ENCODE results near the gene USP44. TPM values are rescaled to one million over a fixed set of nuclear protein-coding genes. Genes with fewer than 3 reads are reported as not detected.

The USP44 gene
- 0.07 and 0.11 TPM in 2 replicates for total RNA-seq (2016; rRNA removed; fragmentation: Illumina TruSeq; extraction: Trizol)
- 0.35 TPM in 1 of 2 replicates, not detected in the other for total RNA-seq (2016; cell fraction: cytosol; rRNA removed; fragmentation: Illumina TruSeq; extraction: Trizol; ENCODE audit: low read depth)
- total RNA-seq (2016; cell fraction: insoluble cytoplasmic fraction; rRNA removed; fragmentation: Illumina TruSeq; extraction: Trizol): 0.11 and 0.12 TPM in 2 replicates
- total RNA-seq (2016; cell fraction: membrane; rRNA removed; fragmentation: Illumina TruSeq; extraction: Trizol): 0.22 TPM in 1 of 2 replicates, not detected in the other
- total RNA-seq (2016; cell fraction: nucleus; rRNA removed; fragmentation: Illumina TruSeq; extraction: Trizol): not detected in 2 replicates
- 0.04 and 0.05 TPM in 2 replicates for polyA plus RNA-seq (2011; rRNA removed)
- polyA plus RNA-seq (2011; cell fraction: cytosol; rRNA removed): 0.08 TPM in 1 of 2 replicates, not detected in the other
- 0.06 TPM in 1 of 2 replicates, not detected in the other for polyA plus RNA-seq (2011; cell fraction: nucleus; rRNA removed)
- polyA plus RNA-seq (2012): 0.11 and 0.12 TPM in 2 replicates
- polyA plus RNA-seq (2016; cell fraction: cytosol; fragmentation: Illumina TruSeq; extraction: Trizol; ENCODE audit: low read depth): not detected in 2 replicates
- polyA plus RNA-seq (2016; cell fraction: insoluble cytoplasmic fraction; fragmentation: Illumina TruSeq; extraction: Trizol; ENCODE audit: low read depth): 0.09 TPM in 1 of 2 replicates, not detected in the other
- polyA plus RNA-seq (2016; cell fraction: membrane; fragmentation: Illumina TruSeq; extraction: Trizol; ENCODE audit: low read depth): not detected in 2 replicates
- polyA plus RNA-seq (2016; cell fraction: nucleus; fragmentation: Illumina TruSeq; extraction: Trizol; ENCODE audit: insufficient read depth, low read depth): 0.79 TPM in 1 of 2 replicates, not detected in the other
- not detected in 2 replicates for polyA minus RNA-seq (2011; rRNA and poly(A)+ RNA removed; ENCODE audit: low replicate concordance)
- not detected in 2 replicates for polyA minus RNA-seq (2011; cell fraction: cytosol; rRNA and poly(A)+ RNA removed)
- not detected in 2 replicates for polyA minus RNA-seq (2011; cell fraction: nucleus; rRNA and poly(A)+ RNA removed)
- Bru-seq, nascent RNA: percentile 21 among the genes with signal in this experiment
- BruChase-seq, experiment 1, labeled RNA remaining after a 6-hour chase: percentile 13 among the genes with signal in this experiment
- BruChase-seq, experiment 2, labeled RNA remaining after a 2-hour chase: percentile 18 among the genes with signal in this experiment
- long read RNA-seq, experiment 1: 0 reads
- long read RNA-seq, experiment 2: 0 reads

DNA sequence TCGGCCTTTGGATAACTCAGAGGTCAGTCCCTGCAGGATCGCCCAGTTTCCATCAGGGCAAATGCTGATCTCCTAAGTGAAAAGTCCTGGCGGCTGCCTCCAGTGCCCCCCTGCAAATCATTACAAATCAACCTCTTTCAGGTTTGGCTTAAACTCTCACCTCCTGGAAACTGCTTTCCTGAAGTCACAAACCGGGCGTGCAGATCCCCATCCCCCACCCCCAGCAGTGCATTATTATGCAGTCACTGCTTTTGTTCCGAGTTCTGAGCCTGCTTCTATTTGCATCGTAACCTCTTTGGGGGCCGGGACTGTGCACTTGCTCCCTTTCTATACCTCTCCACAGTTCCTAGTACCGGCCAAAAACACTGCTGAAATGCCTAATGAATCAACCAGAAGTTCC lies at the start of gene USP44:
Gene USP44 (minus strand): TSS at position 172 of the 400 bp plus-strand sequence. CDS start 17,220 bp downstream, outside the sequence.
- Histone ChIP-seq H3K9ac (ENCODE audit: insufficient read depth, low read depth, low read length) (no peak within 1 kb of the TSS), H3K4me2 (ENCODE audit: low read depth, low read length) (no peak within 1 kb of the TSS), H2AFZ (ENCODE audit: low read length) (no peak within 1 kb of the TSS), H3K27me3 (ENCODE audit: control insufficient read depth in 1 of 2, insufficient read depth in 2 of 2, low read length in 2 of 2) (peaks cover 0 to 31% of the 10 kb centered on the region in 2 experiments; a peak in 2 of 5 replicates), H4K20me1 (ENCODE audit: insufficient read depth, low read length) (no peaks in the 10 kb centered on the region), H3K4me1 (ENCODE audit: insufficient read depth, low read length) (no peaks in the 10 kb centered on the region; the same call in 1 of the 2 replicates), H3K4me3 (replicated peaks in 1 of 3; ENCODE audit: insufficient read depth in 1 of 3, low read depth in 2 of 3, low read length in 3 of 3) (no peak within 1 kb of the TSS), H3K36me3 (replicated peaks in 1 of 2; ENCODE audit: control insufficient read depth in 1 of 2, insufficient read depth in 2 of 2, low read length in 2 of 2) (no peaks in the 10 kb centered on the region), H3K9me3 (ENCODE audit: low read length) (peaks cover 4% of the 10 kb centered on the region), H3K79me2 (ENCODE audit: insufficient read depth, low read length) (no peaks in the 10 kb centered on the region), H3K27ac (ENCODE audit: extremely low read length, insufficient read depth, low read length) (no peak within 1 kb of the TSS)
- no TSS peak for BruUV-seq (replicated peaks)
- ChIA-PET CTCF (ENCODE audit: low intra/inter-chr PET ratio, low total read pairs) (no interaction called here), POLR2A (no interaction called here)
- FAIRE-seq (no peak), DNase-seq (ENCODE audit: low spot score) (no peak), ATAC-seq (0 out of 3 replicates have a peak, but pooled peaks have one; percentile 28)
- no peak for TF ChIP-seq PCBP1 (IDR thresholded peaks at IDR 0.05; ENCODE audit: borderline replicate concordance, low read depth, low read length)
- no peak for TF ChIP-seq SYNCRIP (IDR thresholded peaks at IDR 0.05; ENCODE audit: insufficient read depth, low read depth, low read length)
- TF ChIP-seq HMG20A (CRISPR knock-in tag; IDR thresholded peaks at IDR 0.05; ENCODE audit: borderline replicate concordance): no peak
- 20% methylated on average over 8 of the region's 9 CpGs for WGBS (ENCODE audit: low lambda C conversion rate)
- in situ Hi-C loops (cut with HindIII; ENCODE audit: extremely low pct_ligation_motif_present, low pct_unique_long_range_greater_than_20kb): no loop called here
- intact Hi-C loops (cut with micrococcal nuclease; ENCODE audit: unreplicated experiment): no loop called here

- no peak overlapping the region for H3K27ac ChIP-seq (ENCODE audit: extremely low read length, insufficient read depth, low read length)
- ATAC-seq: no peak
- intact Hi-C loops (cut with micrococcal nuclease; ENCODE audit: unreplicated experiment) (no loop called here), in situ Hi-C loops (cut with HindIII; ENCODE audit: extremely low pct_ligation_motif_present, low pct_unique_long_range_greater_than_20kb) (no loop called here)
- no TSS peak for BruUV-seq (replicated peaks)
- no peak overlapping the region for H3K4me3 ChIP-seq (replicated peaks in 1 of 3; ENCODE audit: insufficient read depth in 1 of 3, low read depth in 2 of 3, low read length in 3 of 3)
- no peaks in the 10 kb centered on the region for H3K4me1 ChIP-seq (ENCODE audit: insufficient read depth, low read length)
- ChIA-PET POLR2A (no interaction called here), CTCF (ENCODE audit: low intra/inter-chr PET ratio, low total read pairs) (no interaction called here)
- no peak overlapping the region for H3K9ac ChIP-seq (ENCODE audit: insufficient read depth, low read depth, low read length)
- H3K9me3 ChIP-seq (ENCODE audit: low read length): no peaks in the 10 kb centered on the region
- FAIRE-seq: no peak
- peaks cover 0 to 3% of the 10 kb centered on the region in 2 experiments; a peak in 2 of 5 replicates for H3K27me3 ChIP-seq (ENCODE audit: control insufficient read depth in 1 of 2, insufficient read depth in 2 of 2, low read length in 2 of 2)
- no peak overlapping the region for H2AFZ ChIP-seq (ENCODE audit: low read length)
- H4K20me1 ChIP-seq (ENCODE audit: insufficient read depth, low read length): no peaks in the 10 kb centered on the region
- H3K79me2 ChIP-seq (ENCODE audit: insufficient read depth, low read length): no peaks in the 10 kb centered on the region
- WGBS (ENCODE audit: low lambda C conversion rate): 32% methylated on average over 5 of the region's 8 CpGs
- no peak for DNase-seq (ENCODE audit: low spot score)
- no peak overlapping the region for H3K4me2 ChIP-seq (ENCODE audit: low read depth, low read length)
- TF ChIP-seq PHF8 (CRISPR knock-in tag; IDR thresholded peaks at IDR 0.05) (no peak), YY1 (IDR thresholded peaks at IDR 0.05; ENCODE audit: insufficient read depth, insufficient replicate concordance, low read depth, low read length) (peak; percentile 15)
- no peaks in the 10 kb centered on the region for H3K36me3 ChIP-seq (replicated peaks in 1 of 2; ENCODE audit: control insufficient read depth in 1 of 2, insufficient read depth in 2 of 2, low read length in 2 of 2)
Measured at GRCh38 chr12:95600567-95600966, 49.3 kb upstream of the USP44 start.

All from HepG2 (cell line).